ENCODE measurements around the gene PPIB. TPM values are rescaled to one million over a fixed set of nuclear protein-coding genes. Genes with fewer than 3 reads are reported as not detected.

PPIB gene
- total and polyA plus RNA-seq, 12 donors = 313 to 2,941 (median 648) TPM

GRCh38 chr15:64107337-64107736 is 55.5 kb downstream of the PPIB start:
- no peaks in the 10 kb centered on the region for H3K9me3 ChIP-seq (replicated peaks in 1 of 3)
- no peak overlapping the region for H3K27ac ChIP-seq
- no peaks in the 10 kb centered on the region for H3K36me3 ChIP-seq (replicated peaks in 1 of 2)
- intact Hi-C loops (cut with DNase I) = no loop called here
- no peak for DNase-seq
- no peaks in the 10 kb centered on the region for H3K27me3 ChIP-seq
- no peak for TF ChIP-seq CTCF (IDR thresholded peaks at IDR 0.05)
- no peak for TF ChIP-seq POLR2A (IDR thresholded peaks at IDR 0.05)
- WGBS, 4 donors = 86 to 100% (median 97%) methylated on average over 1 of the region's 1 CpG
- H3K4me3 ChIP-seq = no peak overlapping the region
- peaks cover 17 to 58% of the 10 kb centered on the region in 2 donors for H3K4me1 ChIP-seq (replicated peaks in 1 of 2)

Small RNA genes lying within 50 kb of the gene (small RNA-seq; reads per million reads assigned to genes)
- gene RF00019 = 0 reads per million in 2 donors

Other genes starting within 250 kb of the PPIB start
- gene DAPK2, start 116.5 kb downstream of the PPIB start, total RNA-seq = 1 to 10 TPM; 1.2 to 8.4 (median 5.9) TPM
- gene DAPK2, start 116.5 kb downstream of the PPIB start, polyA plus RNA-seq = 1 to 10 TPM in 2 of 3 donors, under 1 TPM in 1; 0.97 to 8.7 (median 6.4) TPM
- 100 to 1,000 TPM in 6 of 9 donors, 10 to 100 TPM in 3; 49.2 to 209 (median 119) TPM for gene CIAO2A, start 69.2 kb downstream of the PPIB start, total RNA-seq
- gene CIAO2A, start 69.2 kb downstream of the PPIB start, polyA plus RNA-seq = 100 to 1,000 TPM in 2 of 3 donors, 10 to 100 TPM in 1; 93.6 to 154 (median 108) TPM
- gene SNX1, start 67.0 kb downstream of the PPIB start, total RNA-seq = 100 to 1,000 TPM in 6 of 9 donors, 10 to 100 TPM in 3; 61.2 to 251 (median 143) TPM
- 100 to 1,000 TPM in 1 of 3 donors, 10 to 100 TPM in 2; 69.3 to 119 (median 78.1) TPM for gene SNX1, start 67.0 kb downstream of the PPIB start, polyA plus RNA-seq
- gene SNX22, start 11.3 kb downstream of the PPIB start, total RNA-seq = 1 to 10 TPM in 4 of 9 donors, under 1 TPM in 5; 0.35 to 2.5 (median 0.84) TPM
- 1 to 10 TPM in 2 of 3 donors, under 1 TPM in 1; 0.15 to 3.1 (median 2.3) TPM for gene SNX22, start 11.3 kb downstream of the PPIB start, polyA plus RNA-seq
- 10 to 100 TPM in 8 of 9 donors, 1 to 10 TPM in 1; 8.0 to 31.6 (median 17.6) TPM for gene CSNK1G1, start 193.2 kb upstream of the PPIB start, total RNA-seq
- 10 to 100 TPM in 1 of 3 donors, 1 to 10 TPM in 2; 1.2 to 12.8 (median 2.8) TPM for gene CSNK1G1, start 193.2 kb upstream of the PPIB start, polyA plus RNA-seq
- 10 to 100 TPM in 1 of 9 donors, 1 to 10 TPM in 5, under 1 TPM in 2, not detected in 1; 0.32 to 11.9 (median 1.2) TPM for gene PCLAF, start 218.4 kb upstream of the PPIB start, total RNA-seq
- 1 to 10 TPM; 1.6 to 4.3 (median 1.8) TPM for gene PCLAF, start 218.4 kb upstream of the PPIB start, polyA plus RNA-seq
- gene TRIP4, start 224.8 kb upstream of the PPIB start, total RNA-seq = 10 to 100 TPM in 8 of 9 donors, 1 to 10 TPM in 1; 5.6 to 56.7 (median 18.0) TPM
- gene TRIP4, start 224.8 kb upstream of the PPIB start, polyA plus RNA-seq = 10 to 100 TPM; 14.9 to 28.3 (median 23.9) TPM

All from adrenal gland (tissue), 12 donors.